GM18505 (cell line): ENCODE measurements around the gene SLC22A4.

ENCODE experiments used
- ATAC-seq: cut with Tn5 transposase; IDR thresholded peaks from one replicate; pipeline ENCODE4 v1.9.1; 2021; ENCODE audit not compliant: unreplicated experiment
- POLR2A ChIP-seq: IDR thresholded peaks from 4 replicates; pipeline ENCODE4 v1.6.1; 2011; ENCODE audit warnings: borderline replicate concordance; ENCODE audit not compliant: insufficient read depth, insufficient read length; ENCODE audit errors: extremely low read depth

The SLC22A4 gene

GRCh38 chr5:132274050-132274792 is 20.0 kb upstream of the SLC22A4 start:
- ATAC-seq: no peak
- TF ChIP-seq POLR2A: no peak

GRCh38 chr5:132275367-132276220 is 18.6 kb upstream of the SLC22A4 start:
- ATAC-seq: no peak

GRCh38 chr5:132277256-132277655 is 16.9 kb upstream of the SLC22A4 start:
- TF ChIP-seq POLR2A: no peak
- no peak for ATAC-seq

More at GRCh38 chr5:132275367-132276220, 18.6 kb upstream of the SLC22A4 start:
- no peak for TF ChIP-seq POLR2A

- no peak for TF ChIP-seq POLR2A
- no peak for ATAC-seq
Measured at GRCh38 chr5:132277971-132278853, 16.0 kb upstream of the SLC22A4 start.

- ATAC-seq: no peak
- no peak for TF ChIP-seq POLR2A
Measured at GRCh38 chr5:132279801-132280200, 14.4 kb upstream of the SLC22A4 start.

GRCh38 chr5:132280371-132281240 is 13.6 kb upstream of the SLC22A4 start:
- ATAC-seq: no peak
- TF ChIP-seq POLR2A: no peak

- TF ChIP-seq POLR2A: no peak
- no peak for ATAC-seq
Measured at GRCh38 chr5:132281856-132282614, 12.2 kb upstream of the SLC22A4 start.

- no peak for ATAC-seq
- no peak for TF ChIP-seq POLR2A
Measured at GRCh38 chr5:132283423-132284043, 10.7 kb upstream of the SLC22A4 start.

GRCh38 chr5:132289097-132289496 is 5.1 kb upstream of the SLC22A4 start:
- no peak for ATAC-seq
- no peak for TF ChIP-seq POLR2A

- ATAC-seq: no peak
Measured at GRCh38 chr5:132291026-132291425, 3.2 kb upstream of the SLC22A4 start.

More at GRCh38 chr5:132291026-132291425, 3.2 kb upstream of the SLC22A4 start:
- no peak for TF ChIP-seq POLR2A
